IgD-negative memory B cell (primary cell): ENCODE data around the gene LIMS2. TPM values are rescaled to one million over a fixed set of nuclear protein-coding genes. Genes with fewer than 3 reads are reported as not detected.

Source experiments
- polyA plus RNA-seq: library from polyadenylated mRNA; unstranded; fragments of 300-500 nt; fragmentation: Illumina TruSeq; gene quantifications from one replicate; pipeline ENCODE4 v1.2.3, GENCODE V29; 2021

The LIMS2 gene
- polyA plus RNA-seq, 1 donor from 2014 or later, result 35.1 TPM

Other genes starting within 250 kb of the LIMS2 start
- 30.0 TPM for gene IWS1, start 149.0 kb downstream of the LIMS2 start, polyA plus RNA-seq
- 1.1 TPM for gene MYO7B, start 139.8 kb downstream of the LIMS2 start, polyA plus RNA-seq
- gene GPR17, start 29.4 kb downstream of the LIMS2 start, polyA plus RNA-seq, result not detected
- gene SFT2D3, start 26.0 kb upstream of the LIMS2 start, polyA plus RNA-seq, result not detected
- 39.5 TPM for gene WDR33, start 135.6 kb upstream of the LIMS2 start, polyA plus RNA-seq
- 42.7 TPM for gene POLR2D, start 182.6 kb upstream of the LIMS2 start, polyA plus RNA-seq
- 6.7 TPM for gene AMMECR1L, start 210.4 kb upstream of the LIMS2 start, polyA plus RNA-seq